ENCODE results near the gene TM7SF3.
A peak's percentile ranks its signal among the peaks of the same experiment; 100 is the strongest.
"Not testable (repeated sequence)": the region's sequence is repeated elsewhere in the genome, so short reads cannot be mapped to it uniquely, and the experiment has no call there.

The TM7SF3 gene

GRCh38 chr12:26979733-26980132, 34.5 kb downstream of the TM7SF3 start:
- DNase-seq (ENCODE audit: low read depth in 2 of 2) = no peak

GRCh38 chr12:26978801-26979200, 35.4 kb downstream of the TM7SF3 start:
- DNase-seq (ENCODE audit: low read depth in 2 of 2) = no peak

- no peak for DNase-seq (ENCODE audit: low read depth in 2 of 2)
These were observed 37.5 kb downstream of the TM7SF3 start for GRCh38 chr12:26976687-26977086.

- DNase-seq (ENCODE audit: low read depth in 2 of 2) = peak; percentile 40 to 49
These were observed 42.2 kb downstream of the TM7SF3 start for GRCh38 chr12:26971963-26972362.

- no peak for DNase-seq (ENCODE audit: low read depth in 2 of 2)
These were observed 44.0 kb downstream of the TM7SF3 start for GRCh38 chr12:26970136-26970535.

GRCh38 chr12:26966842-26967241, 47.3 kb downstream of the TM7SF3 start:
- no peak for DNase-seq (ENCODE audit: low read depth in 2 of 2)

- no peak for DNase-seq (ENCODE audit: low read depth in 2 of 2)
These were observed 50.8 kb downstream of the TM7SF3 start for GRCh38 chr12:26963413-26963812.

GRCh38 chr12:26961803-26962202, 52.4 kb downstream of the TM7SF3 start:
- no peak for DNase-seq (ENCODE audit: low read depth in 2 of 2)

GRCh38 chr12:26961391-26961790, 52.8 kb downstream of the TM7SF3 start:
- DNase-seq (ENCODE audit: low read depth in 2 of 2) = not testable (repeated sequence)

- no peak for DNase-seq (ENCODE audit: low read depth in 2 of 2)
These were observed 60.2 kb downstream of the TM7SF3 start for GRCh38 chr12:26954027-26954426.

- no peak for DNase-seq (ENCODE audit: low read depth in 2 of 2)
These were observed 60.7 kb downstream of the TM7SF3 start for GRCh38 chr12:26953447-26953846.

- DNase-seq (ENCODE audit: low read depth in 2 of 2) = no peak
These were observed 65.9 kb downstream of the TM7SF3 start for GRCh38 chr12:26948309-26948708.

GRCh38 chr12:26941215-26941594, 73.0 kb downstream of the TM7SF3 start:
- no peak for DNase-seq (ENCODE audit: low read depth in 2 of 2)

- no peak for DNase-seq (ENCODE audit: low read depth in 2 of 2)
These were observed 73.5 kb downstream of the TM7SF3 start for GRCh38 chr12:26940516-26941214.

- DNase-seq (ENCODE audit: low read depth in 2 of 2) = no peak
These were observed 74.2 kb downstream of the TM7SF3 start for GRCh38 chr12:26939953-26940352.

- no peak for DNase-seq (ENCODE audit: low read depth in 2 of 2)
These were observed 74.9 kb downstream of the TM7SF3 start for GRCh38 chr12:26939192-26939832.

GRCh38 chr12:26938701-26939062, 75.5 kb downstream of the TM7SF3 start:
- DNase-seq (ENCODE audit: low read depth in 2 of 2) = no peak

- peak; percentile 95 to 97 for DNase-seq (ENCODE audit: low read depth in 2 of 2)
These were observed 76.1 kb downstream of the TM7SF3 start, which contains the start of the genes FGFR1OP2 and INTS13 for GRCh38 chr12:26937863-26938700. Gene FGFR1OP2, plus strand, starts transcription at chr12:26938470. Its CDS starts 15,689 bp downstream, at chr12:26954159. Gene INTS13, minus strand, starts transcription at chr12:26937981. Its CDS starts 1,178 bp downstream, at chr12:26936803.

GRCh38 chr12:26937443-26937862, 76.7 kb downstream of the TM7SF3 start:
- DNase-seq (ENCODE audit: low read depth in 2 of 2) = no peak

GRCh38 chr12:26936559-26937442, 77.4 kb downstream of the TM7SF3 start:
- no peak for DNase-seq (ENCODE audit: low read depth in 2 of 2)

GRCh38 chr12:26935636-26936378, 78.4 kb downstream of the TM7SF3 start:
- DNase-seq (ENCODE audit: low read depth in 2 of 2) = no peak
